Limb (tissue), 2 donors: ENCODE results near the gene TENT5C.

Experiments used
- DNase-seq, 2 donors: peaks; one replicate each; pipeline ENCODE4 v3.0.0-alpha.2; 2016; ENCODE audit errors: extremely low spot score in 2 of 2

The TENT5C gene

GRCh38 chr1:117573386-117574023 is 32.3 kb upstream of the TENT5C start:
- DNase-seq = peak in 1 of 2 donors; percentile 23

- peak in 1 of 2 donors; percentile 26 for DNase-seq
Observed at GRCh38 chr1:117574161-117574835, 31.6 kb upstream of the TENT5C start.

- DNase-seq = peak in 1 of 2 donors; percentile 23
Observed at GRCh38 chr1:117575586-117576225, 30.1 kb upstream of the TENT5C start.

- DNase-seq = no peak
Observed at GRCh38 chr1:117576236-117576635, 29.6 kb upstream of the TENT5C start.

- DNase-seq = no peak
Observed at GRCh38 chr1:117577191-117577885, 28.5 kb upstream of the TENT5C start.

- DNase-seq = no peak
Observed at GRCh38 chr1:117578466-117578865, 27.4 kb upstream of the TENT5C start.

- no peak for DNase-seq
Observed at GRCh38 chr1:117579221-117579906, 26.5 kb upstream of the TENT5C start.

GRCh38 chr1:117580436-117580835 is 25.4 kb upstream of the TENT5C start:
- DNase-seq = no peak

GRCh38 chr1:117580882-117581281 is 25.0 kb upstream of the TENT5C start:
- no peak for DNase-seq

GRCh38 chr1:117581391-117581943 is 24.4 kb upstream of the TENT5C start:
- DNase-seq = no peak

- DNase-seq = peak in 1 of 2 donors; percentile 23
Observed at GRCh38 chr1:117582451-117582850, 23.4 kb upstream of the TENT5C start.

GRCh38 chr1:117583247-117583646 is 22.6 kb upstream of the TENT5C start:
- no peak for DNase-seq

- no peak for DNase-seq
Observed at GRCh38 chr1:117584181-117584580, 21.7 kb upstream of the TENT5C start.

GRCh38 chr1:117585086-117585485 is 20.8 kb upstream of the TENT5C start:
- no peak for DNase-seq

GRCh38 chr1:117586337-117586736 is 19.5 kb upstream of the TENT5C start:
- no peak for DNase-seq

GRCh38 chr1:117586747-117587498 is 18.9 kb upstream of the TENT5C start:
- DNase-seq = no peak

- no peak for DNase-seq
Observed at GRCh38 chr1:117587499-117588356, 18.1 kb upstream of the TENT5C start.

- DNase-seq = no peak
Observed at GRCh38 chr1:117589544-117589943, 16.3 kb upstream of the TENT5C start.

GRCh38 chr1:117590273-117590925 is 15.4 kb upstream of the TENT5C start:
- no peak for DNase-seq
